Measurements from ENCODE around the gene THBS1. TPM values are rescaled to one million over a fixed set of nuclear protein-coding genes. Genes with fewer than 3 reads are reported as not detected.

The THBS1 gene
- total RNA-seq, 4 donors from 2014 or later: 119 to 341 (median 210) TPM

- intact Hi-C loops (cut with DNase I; ENCODE audit: low total_unique reads): no loop called here
- H3K36me3 ChIP-seq: no peaks in the 10 kb centered on the region
- H3K27me3 ChIP-seq: no peaks in the 10 kb centered on the region
- no peak for DNase-seq
- H3K9me3 ChIP-seq: no peaks in the 10 kb centered on the region
- H3K27ac ChIP-seq: no peak overlapping the region
- TF ChIP-seq, protein P1, sequence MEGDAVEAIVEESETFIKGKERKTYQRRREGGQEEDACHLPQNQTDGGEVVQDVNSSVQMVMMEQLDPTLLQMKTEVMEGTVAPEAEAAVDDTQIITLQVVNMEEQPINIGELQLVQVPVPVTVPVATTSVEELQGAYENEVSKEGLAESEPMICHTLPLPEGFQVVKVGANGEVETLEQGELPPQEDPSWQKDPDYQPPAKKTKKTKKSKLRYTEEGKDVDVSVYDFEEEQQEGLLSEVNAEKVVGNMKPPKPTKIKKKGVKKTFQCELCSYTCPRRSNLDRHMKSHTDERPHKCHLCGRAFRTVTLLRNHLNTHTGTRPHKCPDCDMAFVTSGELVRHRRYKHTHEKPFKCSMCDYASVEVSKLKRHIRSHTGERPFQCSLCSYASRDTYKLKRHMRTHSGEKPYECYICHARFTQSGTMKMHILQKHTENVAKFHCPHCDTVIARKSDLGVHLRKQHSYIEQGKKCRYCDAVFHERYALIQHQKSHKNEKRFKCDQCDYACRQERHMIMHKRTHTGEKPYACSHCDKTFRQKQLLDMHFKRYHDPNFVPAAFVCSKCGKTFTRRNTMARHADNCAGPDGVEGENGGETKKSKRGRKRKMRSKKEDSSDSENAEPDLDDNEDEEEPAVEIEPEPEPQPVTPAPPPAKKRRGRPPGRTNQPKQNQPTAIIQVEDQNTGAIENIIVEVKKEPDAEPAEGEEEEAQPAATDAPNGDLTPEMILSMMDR (IDR thresholded peaks at IDR 0.05): no peak
- no peak for TF ChIP-seq POLR2A (IDR thresholded peaks at IDR 0.05)
- H3K4me1 ChIP-seq: no peaks in the 10 kb centered on the region
- no peak overlapping the region for H3K4me3 ChIP-seq
Observed at GRCh38 chr15:39642011-39642640, 61.2 kb downstream of the THBS1 start.

- no peak overlapping the region for H3K27ac ChIP-seq
- H3K27me3 ChIP-seq: no peaks in the 10 kb centered on the region
- H3K36me3 ChIP-seq: no peaks in the 10 kb centered on the region
- TF ChIP-seq, protein P1 (IDR thresholded peaks at IDR 0.05): no peak
- TF ChIP-seq POLR2A (IDR thresholded peaks at IDR 0.05): no peak
- H3K4me3 ChIP-seq: no peak overlapping the region
- intact Hi-C loops (cut with DNase I; ENCODE audit: low total_unique reads): no loop called here
- no peak for DNase-seq
- H3K4me1 ChIP-seq: no peaks in the 10 kb centered on the region
- H3K9me3 ChIP-seq: no peaks in the 10 kb centered on the region
Observed at GRCh38 chr15:39643727-39644126, 62.8 kb downstream of the THBS1 start.

- no peak overlapping the region for H3K27ac ChIP-seq
- H3K9me3 ChIP-seq: no peaks in the 10 kb centered on the region
- H3K36me3 ChIP-seq: no peaks in the 10 kb centered on the region
- no peak for DNase-seq
- no peaks in the 10 kb centered on the region for H3K4me1 ChIP-seq
- no peak overlapping the region for H3K4me3 ChIP-seq
- intact Hi-C loops (cut with DNase I; ENCODE audit: low total_unique reads): no loop called here
- TF ChIP-seq POLR2A (IDR thresholded peaks at IDR 0.05): no peak
- TF ChIP-seq, protein P1 (IDR thresholded peaks at IDR 0.05): no peak
- H3K27me3 ChIP-seq: no peaks in the 10 kb centered on the region
Observed at GRCh38 chr15:39644136-39644535, 63.3 kb downstream of the THBS1 start.

DNA sequence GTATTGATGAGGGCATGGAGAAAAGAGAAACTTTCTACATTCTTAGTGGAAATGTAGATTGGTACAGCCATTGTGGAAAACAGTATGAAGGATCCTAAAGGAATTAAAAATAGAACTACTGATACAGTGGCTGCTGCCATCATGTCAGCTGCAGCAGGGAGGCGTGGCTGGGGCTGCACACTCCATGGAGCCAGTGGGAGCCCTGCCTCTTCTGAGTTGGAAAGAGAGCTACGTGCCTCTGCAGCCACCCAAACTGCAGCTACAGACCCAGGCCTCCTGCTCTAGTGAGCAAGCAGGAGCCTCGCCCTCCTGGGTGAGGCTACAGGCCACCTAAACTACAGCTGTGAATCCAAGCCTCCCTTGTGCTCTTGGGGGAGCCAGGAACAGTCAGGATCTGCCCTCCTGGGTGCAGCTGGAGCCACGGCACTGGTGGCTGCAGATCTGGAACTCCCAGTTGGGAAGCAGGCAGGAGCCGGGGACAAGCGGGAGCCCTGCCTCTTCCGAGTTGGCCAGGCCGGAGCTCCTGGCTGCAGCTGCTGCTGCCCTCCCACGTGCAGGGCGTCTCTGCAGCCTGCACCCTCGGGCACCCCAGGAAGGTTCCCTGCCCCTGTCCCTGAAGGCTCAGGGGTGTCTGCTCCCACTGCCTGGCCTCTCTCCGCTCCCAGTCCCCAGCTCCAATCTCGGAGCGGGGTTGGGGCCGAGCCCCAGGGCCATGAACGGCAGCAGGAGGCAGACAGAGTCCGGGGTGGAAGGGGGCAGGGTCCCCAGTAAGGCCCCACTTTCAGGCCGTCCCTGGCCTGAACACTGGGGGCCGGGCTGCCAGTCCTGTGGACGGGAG, 64.5 kb downstream of the THBS1 start:
- no peak overlapping the region for H3K4me3 ChIP-seq
- DNase-seq: no peak
- intact Hi-C loops (cut with DNase I; ENCODE audit: low total_unique reads): no loop called here
- H3K36me3 ChIP-seq: no peaks in the 10 kb centered on the region
- no peaks in the 10 kb centered on the region for H3K4me1 ChIP-seq
- no peaks in the 10 kb centered on the region for H3K27me3 ChIP-seq
- no peak for TF ChIP-seq POLR2A (IDR thresholded peaks at IDR 0.05)
- TF ChIP-seq, protein P1 (IDR thresholded peaks at IDR 0.05): no peak
- no peak overlapping the region for H3K27ac ChIP-seq
- H3K9me3 ChIP-seq: no peaks in the 10 kb centered on the region

DNA sequence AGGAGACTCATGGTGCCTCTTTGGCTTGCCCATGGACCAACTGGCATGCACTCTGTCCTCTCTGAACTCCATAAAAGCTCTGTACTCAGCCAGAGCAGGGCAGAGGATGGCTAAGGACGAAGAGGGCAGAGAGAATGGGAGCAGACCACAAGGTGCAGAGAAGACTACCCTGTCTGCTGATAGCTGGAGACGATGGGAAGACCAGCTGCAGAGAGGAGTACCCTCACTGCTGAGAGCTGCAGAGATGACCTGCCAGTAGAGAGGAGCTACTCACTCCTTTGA, 65.0 kb downstream of the THBS1 start:
- Histone ChIP-seq H3K27ac (no peak overlapping the region), H3K27me3 (no peaks in the 10 kb centered on the region), H3K9me3 (no peaks in the 10 kb centered on the region), H3K4me3 (no peak overlapping the region), H3K36me3 (no peaks in the 10 kb centered on the region), H3K4me1 (no peaks in the 10 kb centered on the region)
- DNase-seq: no peak
- TF ChIP-seq POLR2A (IDR thresholded peaks at IDR 0.05): no peak
- TF ChIP-seq, protein P1 (IDR thresholded peaks at IDR 0.05): no peak
- intact Hi-C loops (cut with DNase I; ENCODE audit: low total_unique reads): no loop called here

Data from uterus (tissue), 4 donors.